Mucosa of rectum (tissue), 2 donors: ENCODE data around the gene IQCN.

Experiments used
- H3K27ac ChIP-seq, 2 donors: one replicate each; pipeline ENCODE4 v1.7.0; 2013; ENCODE audit warnings: inconsistent platforms in 2 of 2, low read depth in 2 of 2, low read length in 2 of 2
- H3K27me3 ChIP-seq, 2 donors: one replicate each; pipeline ENCODE4 v1.7.0; 2013; ENCODE audit warnings: low read length in 2 of 2; ENCODE audit not compliant: control insufficient read depth in 2 of 2, insufficient read depth in 2 of 2
- H3K36me3 ChIP-seq, 2 donors: one replicate each; pipeline ENCODE4 v1.7.0; 2013; ENCODE audit warnings: low read length in 2 of 2; ENCODE audit not compliant: control insufficient read depth in 2 of 2, insufficient read depth in 2 of 2
- H3K4me1 ChIP-seq, 2 donors: one replicate each; pipeline ENCODE4 v1.7.0; 2013; ENCODE audit warnings: low read length in 2 of 2, mild to moderate bottlenecking in 1 of 2; ENCODE audit not compliant: control insufficient read depth in 2 of 2, insufficient read depth in 2 of 2
- H3K4me3 ChIP-seq, 2 donors: one replicate each; pipeline ENCODE4 v1.7.0; 2013; ENCODE audit warnings: low read length in 2 of 2
- H3K9ac ChIP-seq, 2 donors: one replicate each; pipeline ENCODE4 v1.7.0; 2013; ENCODE audit warnings: low read length in 2 of 2, low read depth in 1 of 2, mild to moderate bottlenecking in 1 of 2
- H3K9me3 ChIP-seq, 2 donors: one replicate each; pipeline ENCODE4 v1.7.0; 2013; ENCODE audit warnings: low read length in 2 of 2; ENCODE audit not compliant: control insufficient read depth in 2 of 2
- donor health status: healthy.
- donor health status: Normal muscosa, but diverticular disease.

IQCN gene

GRCh38 chr19:18264971-18265540 lies 9.2 kb downstream of the IQCN start:
- Histone ChIP-seq H3K9me3 (no peaks in the 10 kb centered on the region), H3K9ac (no peak overlapping the region), H3K36me3 (peaks cover 30 to 42% of the 10 kb centered on the region in 2 donors), H3K27ac (no peak overlapping the region), H3K4me3 (no peak overlapping the region), H3K4me1 (no peaks in the 10 kb centered on the region), H3K27me3 (no peaks in the 10 kb centered on the region)

DNA sequence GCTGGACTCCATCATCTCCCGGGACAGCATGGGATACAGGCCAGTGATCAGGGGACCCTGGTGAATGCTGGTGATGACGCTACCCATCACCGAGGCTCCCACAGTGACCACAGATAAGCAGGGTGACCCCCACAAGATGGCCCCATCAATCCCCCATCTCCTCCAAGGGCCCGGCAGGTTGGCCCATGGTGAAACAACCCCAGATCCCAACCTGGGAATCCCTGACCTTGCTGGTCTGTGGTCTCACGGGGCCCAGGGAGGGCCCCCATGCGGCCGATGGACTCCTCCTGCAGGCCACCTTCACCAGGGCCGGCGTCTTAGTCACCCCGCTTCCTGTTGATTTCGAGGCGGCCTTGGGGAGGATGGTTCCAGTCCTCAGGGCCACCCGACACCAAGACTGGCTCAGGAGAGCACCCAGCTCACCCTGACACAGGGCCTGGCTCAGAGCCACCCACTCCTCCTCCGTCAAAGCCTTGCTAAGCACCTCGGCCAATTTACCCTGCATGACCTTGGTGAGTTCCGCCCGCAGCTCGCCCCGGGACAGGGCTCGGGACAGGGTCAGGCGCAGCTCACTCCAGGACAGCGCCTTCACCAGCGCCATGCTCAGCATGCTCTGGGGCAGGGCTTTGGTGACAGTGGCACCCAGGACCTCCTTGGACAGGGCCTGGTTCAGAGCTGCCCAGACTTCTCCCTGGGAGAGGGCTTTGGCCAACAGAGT lies 10.0 kb downstream of the IQCN start:
- H3K4me1 ChIP-seq: no peaks in the 10 kb centered on the region
- H3K27ac ChIP-seq: no peak overlapping the region
- no peaks in the 10 kb centered on the region for H3K27me3 ChIP-seq
- H3K9ac ChIP-seq: no peak overlapping the region
- no peak overlapping the region for H3K4me3 ChIP-seq
- peaks cover 30 to 42% of the 10 kb centered on the region in 2 donors for H3K36me3 ChIP-seq
- no peaks in the 10 kb centered on the region for H3K9me3 ChIP-seq

GRCh38 chr19:18263324-18264136 lies 10.7 kb downstream of the IQCN start:
- Histone ChIP-seq H3K9me3 (no peaks in the 10 kb centered on the region), H3K9ac (no peak overlapping the region), H3K27me3 (no peaks in the 10 kb centered on the region), H3K36me3 (peaks cover 30 to 39% of the 10 kb centered on the region in 2 donors), H3K27ac (no peak overlapping the region), H3K4me3 (no peak overlapping the region), H3K4me1 (no peaks in the 10 kb centered on the region)

- H3K27me3 ChIP-seq: no peaks in the 10 kb centered on the region
- H3K27ac ChIP-seq: no peak overlapping the region
- no peaks in the 10 kb centered on the region for H3K4me1 ChIP-seq
- H3K9me3 ChIP-seq: no peaks in the 10 kb centered on the region
- no peak overlapping the region for H3K4me3 ChIP-seq
- peaks cover 25 to 39% of the 10 kb centered on the region in 2 donors for H3K36me3 ChIP-seq
- no peak overlapping the region for H3K9ac ChIP-seq
These were observed 11.3 kb downstream of the IQCN start for GRCh38 chr19:18262917-18263316.

DNA sequence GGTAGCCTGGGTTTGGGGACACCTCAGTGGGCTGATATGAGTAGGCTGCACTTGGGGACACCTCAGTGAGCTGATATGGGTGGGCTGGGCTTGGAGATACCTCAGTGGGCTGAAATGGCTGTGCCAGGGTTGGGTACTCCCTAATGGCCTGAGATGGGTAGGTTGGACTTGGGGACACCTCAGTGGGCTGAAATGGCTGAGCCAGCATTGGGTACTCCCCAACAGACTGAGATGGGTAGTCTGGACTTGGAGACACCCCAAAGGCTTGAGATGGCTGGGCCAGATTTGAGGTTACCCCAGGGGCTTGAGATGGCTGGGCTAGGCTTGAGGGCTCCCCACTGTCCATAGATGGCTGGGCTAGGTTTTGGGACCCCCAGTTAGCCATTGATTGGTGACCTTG lies 12.1 kb downstream of the IQCN start:
- H3K27me3 ChIP-seq: no peaks in the 10 kb centered on the region
- H3K4me3 ChIP-seq: no peak overlapping the region
- H3K4me1 ChIP-seq: no peaks in the 10 kb centered on the region
- H3K9ac ChIP-seq: no peak overlapping the region
- H3K36me3 ChIP-seq: peaks cover 21 to 35% of the 10 kb centered on the region in 2 donors
- no peaks in the 10 kb centered on the region for H3K9me3 ChIP-seq
- H3K27ac ChIP-seq: no peak overlapping the region

- Histone ChIP-seq H3K4me3 (no peak overlapping the region), H3K36me3 (peaks cover 14 to 29% of the 10 kb centered on the region in 2 donors), H3K27me3 (no peaks in the 10 kb centered on the region), H3K4me1 (no peaks in the 10 kb centered on the region), H3K27ac (no peak overlapping the region), H3K9me3 (no peaks in the 10 kb centered on the region), H3K9ac (no peak overlapping the region)
These were observed 12.8 kb downstream of the IQCN start for GRCh38 chr19:18261474-18261873.

DNA sequence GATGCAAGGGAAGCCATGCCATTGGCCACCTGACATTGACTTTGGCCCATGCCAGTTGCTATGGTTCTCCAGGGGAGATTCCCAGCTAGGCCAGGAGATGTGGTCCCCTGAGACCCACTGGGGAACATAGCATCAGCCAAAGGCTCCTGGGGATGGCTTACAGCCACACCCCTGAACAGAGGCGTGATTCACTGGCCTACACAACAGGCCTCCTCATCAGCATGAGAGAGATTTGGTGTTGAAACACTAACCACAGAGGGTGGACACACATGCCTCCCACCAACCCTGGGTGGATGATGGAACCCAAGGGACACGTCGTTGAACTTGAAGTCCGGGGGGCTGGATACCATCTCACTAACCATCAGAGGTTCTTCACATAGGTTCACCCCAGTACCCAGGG lies 14.4 kb downstream of the IQCN start:
- H3K36me3 ChIP-seq: peaks cover 5 to 15% of the 10 kb centered on the region in 2 donors

DNA sequence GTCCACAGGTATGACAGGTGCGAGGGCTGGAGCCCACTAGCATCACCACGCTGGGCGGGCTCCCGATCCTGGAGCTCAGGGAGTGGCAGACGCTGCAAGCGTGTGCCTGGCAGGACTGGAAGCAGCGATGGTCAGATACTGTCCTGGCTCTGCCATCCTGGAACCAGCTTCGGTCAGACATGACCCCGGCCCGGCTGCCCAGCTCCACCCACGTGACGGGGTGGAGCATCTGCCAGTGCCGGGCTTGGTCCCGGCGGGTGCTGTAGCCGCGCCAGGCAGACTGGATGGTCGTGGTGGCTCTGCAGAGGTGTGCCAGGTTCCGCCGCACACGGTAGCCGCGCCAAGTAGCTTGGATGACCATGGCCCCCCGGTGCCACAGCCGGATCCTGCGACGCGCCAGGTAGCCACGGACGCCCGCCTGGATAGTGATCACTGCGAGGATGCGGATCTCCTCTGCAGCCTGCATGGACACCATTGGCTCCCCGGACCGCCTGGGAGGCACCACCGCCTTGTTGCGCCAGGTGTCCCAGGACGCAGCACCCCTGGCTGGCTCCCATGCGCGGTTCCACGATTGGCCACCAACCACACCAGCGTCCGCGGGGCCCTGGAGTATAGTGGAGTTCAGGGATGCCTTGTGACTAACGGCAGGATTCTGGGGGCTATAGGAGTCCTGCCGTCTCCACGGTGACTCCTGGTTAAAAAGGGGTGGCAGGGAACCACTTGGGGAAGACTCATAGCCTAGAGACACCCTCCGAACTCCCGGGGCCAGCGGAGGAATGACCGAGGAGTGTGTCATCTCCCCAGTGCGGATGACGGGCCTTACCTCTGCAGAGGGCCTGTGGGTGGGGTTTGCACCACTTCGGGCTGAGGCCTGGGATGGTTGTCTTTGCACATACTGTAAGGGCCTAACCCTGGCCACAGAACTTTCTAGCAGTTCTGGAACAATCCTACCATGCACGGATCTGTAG lies 16.5 kb downstream of the IQCN start:
- Histone ChIP-seq H3K36me3 (peaks cover 0 to under 1% of the 10 kb centered on the region in 2 donors), H3K9ac (no peak overlapping the region), H3K4me3 (no peak overlapping the region)

More for the DNA sequence above, 14.4 kb downstream of the IQCN start:
- H3K4me1 ChIP-seq: peaks cover 6 to 7% of the 10 kb centered on the region in 2 donors
- H3K9me3 ChIP-seq: no peaks in the 10 kb centered on the region
- H3K9ac ChIP-seq: no peak overlapping the region
- H3K27me3 ChIP-seq: no peaks in the 10 kb centered on the region
- H3K27ac ChIP-seq: no peak overlapping the region
- no peak overlapping the region for H3K4me3 ChIP-seq

GRCh38 chr19:18254546-18255503 lies 19.4 kb downstream of the IQCN start:
- no peaks in the 10 kb centered on the region for H3K9me3 ChIP-seq
- peaks cover 22 to 27% of the 10 kb centered on the region in 2 donors for H3K4me1 ChIP-seq
- no peaks in the 10 kb centered on the region for H3K27me3 ChIP-seq
- peak overlapping the region; percentile 38 to 72 for H3K9ac ChIP-seq
- peak overlapping the region; percentile 83 to 91 for H3K27ac ChIP-seq
- peaks cover 0 to 3% of the 10 kb centered on the region in 2 donors for H3K36me3 ChIP-seq
- H3K4me3 ChIP-seq: peak overlapping the region; percentile 41 to 42

More for the DNA sequence above, 16.5 kb downstream of the IQCN start:
- Histone ChIP-seq H3K4me1 (peaks cover 22 to 25% of the 10 kb centered on the region in 2 donors), H3K27ac (no peak overlapping the region), H3K9me3 (no peaks in the 10 kb centered on the region), H3K27me3 (no peaks in the 10 kb centered on the region)
